GM18861 (cell line): ENCODE data around the gene INPP5J.

Source experiments
- ATAC-seq: cut with Tn5 transposase; IDR thresholded peaks from one replicate; pipeline ENCODE4 v1.9.1; 2021; ENCODE audit not compliant: unreplicated experiment

The INPP5J gene

DNA sequence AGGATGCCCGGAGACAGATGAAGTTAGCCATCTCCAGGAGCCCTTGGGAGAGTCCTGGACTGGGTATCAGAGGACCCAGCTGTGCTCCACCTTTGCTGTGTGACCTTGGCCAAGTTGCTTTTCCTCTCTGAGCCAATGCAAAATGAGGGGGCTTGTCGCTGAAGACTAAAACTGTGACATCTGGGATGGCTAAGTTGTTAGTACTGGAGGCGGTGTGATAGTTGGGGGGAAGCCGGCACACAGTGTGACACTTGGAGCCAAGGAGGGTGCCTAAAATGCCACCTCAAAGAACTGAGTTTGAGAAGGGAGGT lies 481 bp downstream of the INPP5J start:
- ATAC-seq = no peak

DNA sequence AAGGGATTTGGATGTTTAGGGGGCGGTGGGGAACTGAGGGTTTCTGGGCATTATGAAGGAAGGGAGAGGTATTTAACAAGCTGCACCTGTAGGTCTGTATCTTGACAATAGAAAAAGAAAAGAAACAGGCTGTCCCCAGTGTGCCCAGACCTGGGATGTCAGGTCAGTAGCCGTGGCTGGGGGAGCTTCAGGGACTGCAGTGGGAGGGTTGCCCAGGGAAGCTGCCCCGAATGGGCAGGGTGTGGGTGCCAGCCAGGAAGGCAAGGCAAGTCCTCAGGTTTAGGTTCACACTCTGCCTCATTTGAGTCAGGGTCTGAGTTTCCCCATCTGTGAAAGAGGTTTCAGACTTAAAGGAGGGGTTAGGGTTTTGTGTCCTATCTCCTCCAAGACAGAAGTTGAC lies 1.5 kb downstream of the INPP5J start:
- no peak for ATAC-seq

- ATAC-seq = no peak
Observed at GRCh38 chr22:31124811-31125465, 2.2 kb downstream of the INPP5J start.

DNA sequence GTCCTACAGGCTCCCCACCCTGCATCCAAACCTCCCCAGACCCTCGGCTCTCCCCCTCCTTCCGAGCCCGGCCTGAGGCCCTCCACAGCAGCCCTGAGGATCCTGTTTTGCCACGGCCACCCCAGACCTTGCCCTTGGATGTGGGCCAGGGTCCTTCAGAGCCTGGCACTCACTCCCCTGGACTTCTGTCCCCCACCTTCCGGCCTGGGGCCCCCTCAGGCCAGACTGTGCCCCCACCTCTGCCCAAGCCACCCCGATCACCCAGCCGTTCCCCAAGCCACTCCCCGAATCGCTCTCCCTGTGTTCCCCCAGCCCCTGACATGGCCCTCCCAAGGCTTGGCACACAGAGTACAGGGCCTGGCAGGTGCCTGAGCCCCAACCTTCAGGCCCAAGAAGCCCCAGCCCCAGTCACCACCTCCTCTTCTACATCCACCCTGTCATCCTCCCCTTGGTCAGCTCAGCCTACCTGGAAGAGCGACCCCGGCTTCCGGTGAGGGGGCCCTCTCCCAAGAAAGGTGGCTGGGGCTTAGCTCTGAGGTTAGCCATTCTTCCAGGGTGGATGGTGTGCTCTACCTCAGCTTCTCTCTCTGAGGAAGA lies 2.9 kb downstream of the INPP5J start:
- ATAC-seq = no peak

- ATAC-seq = no peak
Observed at GRCh38 chr22:31126128-31126868, 3.5 kb downstream of the INPP5J start.

GRCh38 chr22:31126869-31127175 lies 4.1 kb downstream of the INPP5J start:
- ATAC-seq = no peak

- ATAC-seq = no peak
Observed at GRCh38 chr22:31127181-31127772, 4.5 kb downstream of the INPP5J start.

- ATAC-seq = no peak
Observed at GRCh38 chr22:31128156-31128555, 5.4 kb downstream of the INPP5J start.

- ATAC-seq = no peak
Observed at GRCh38 chr22:31130873-31131272, 8.1 kb downstream of the INPP5J start.

DNA sequence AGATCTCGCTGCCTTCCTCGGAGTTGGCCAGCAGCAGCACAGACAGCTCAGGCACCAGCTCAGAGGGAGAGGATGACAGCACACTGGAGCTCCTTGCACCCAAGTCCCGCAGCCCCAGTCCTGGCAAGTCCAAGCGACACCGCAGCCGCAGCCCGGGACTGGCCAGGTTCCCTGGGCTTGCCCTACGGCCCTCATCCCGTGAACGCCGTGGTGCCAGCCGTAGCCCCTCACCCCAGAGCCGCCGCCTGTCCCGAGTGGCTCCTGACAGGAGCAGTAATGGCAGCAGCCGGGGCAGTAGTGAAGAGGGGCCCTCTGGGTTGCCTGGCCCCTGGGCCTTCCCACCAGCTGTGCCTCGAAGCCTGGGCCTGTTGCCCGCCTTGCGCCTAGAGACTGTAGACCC lies 11.1 kb downstream of the INPP5J start:
- ATAC-seq = no peak

DNA sequence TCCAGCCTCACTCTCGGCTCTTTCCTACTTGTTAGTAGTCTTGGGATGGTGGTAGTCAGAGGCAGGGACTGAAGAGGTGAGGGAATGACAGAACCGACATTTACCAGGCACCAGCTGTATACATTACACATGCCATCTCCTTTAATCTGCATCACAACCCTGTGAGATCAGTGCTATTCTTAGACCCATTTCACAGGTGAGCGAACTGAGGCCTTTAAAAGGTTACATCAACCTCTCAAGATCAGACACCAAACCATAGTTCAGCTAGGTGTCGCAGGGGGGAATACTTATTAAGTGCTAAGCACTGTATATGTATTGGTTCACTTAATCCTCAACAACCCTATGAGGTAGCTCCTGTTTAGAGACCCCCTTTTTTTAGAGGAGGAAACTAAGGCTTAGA lies 11.9 kb downstream of the INPP5J start:
- ATAC-seq = no peak

- ATAC-seq = no peak
Observed at GRCh38 chr22:31135706-31136105, 12.9 kb downstream of the INPP5J start.

DNA sequence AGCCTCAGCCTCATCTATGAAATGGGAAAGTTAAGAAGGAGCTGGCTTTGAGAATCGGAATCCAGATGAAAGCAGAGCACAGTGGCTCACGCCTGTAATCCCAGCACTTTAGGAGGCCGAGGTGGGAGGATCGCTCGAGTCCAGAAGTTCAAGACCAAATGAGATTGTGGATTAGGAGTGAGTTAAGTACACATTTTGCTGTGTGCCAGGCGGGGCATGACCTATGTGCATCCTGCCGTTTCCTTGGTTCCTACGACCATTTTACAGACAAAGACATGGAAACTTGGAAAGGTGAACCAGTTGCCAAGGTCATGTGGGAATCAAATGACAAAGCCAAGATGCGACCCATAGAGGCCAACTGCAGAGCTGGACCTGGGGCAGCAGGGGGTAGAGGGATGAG lies 13.4 kb downstream of the INPP5J start:
- ATAC-seq = no peak

DNA sequence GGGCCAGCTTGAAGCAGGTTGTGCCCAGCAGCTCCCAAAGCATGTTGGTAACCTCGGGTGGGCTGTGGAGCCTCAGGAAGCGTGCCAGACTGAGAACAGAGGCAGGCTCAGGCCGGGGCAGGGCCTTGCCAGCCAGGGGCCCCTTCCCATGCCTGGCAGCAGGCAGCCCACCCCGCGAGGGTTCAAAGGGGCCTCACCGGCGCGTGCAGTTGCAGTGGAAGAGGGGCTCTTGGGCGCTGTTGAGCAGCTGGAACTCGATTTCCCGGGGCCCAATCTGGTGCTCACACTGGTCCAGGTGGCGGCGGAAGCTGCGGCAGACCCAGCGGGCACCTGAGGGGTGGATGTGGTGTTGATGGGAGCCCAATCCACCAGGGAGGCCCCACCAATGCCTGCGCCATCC lies 13.9 kb downstream of the INPP5J start:
- ATAC-seq = no peak

GRCh38 chr22:31137721-31138120 lies 15.0 kb downstream of the INPP5J start:
- ATAC-seq = no peak

DNA sequence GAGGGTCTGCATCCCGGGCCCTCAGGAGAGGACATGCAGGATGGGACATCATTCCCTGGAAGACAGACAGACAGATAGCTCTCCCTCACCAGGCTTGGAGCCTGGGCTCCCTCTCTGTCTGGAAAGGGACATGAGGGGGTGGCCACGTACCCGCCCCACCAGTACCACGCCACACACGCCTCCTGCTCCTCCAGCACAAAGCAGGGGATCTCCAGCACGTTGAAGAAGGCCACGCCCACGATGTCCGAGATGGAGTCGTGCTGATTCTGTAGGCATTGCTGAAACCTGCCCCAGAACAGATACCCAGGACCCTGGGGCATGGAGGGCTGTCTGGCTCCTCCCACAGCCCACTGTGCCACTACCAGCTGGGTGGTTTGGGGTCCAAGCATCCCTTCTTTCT lies 15.4 kb downstream of the INPP5J start:
- no peak for ATAC-seq

- ATAC-seq = no peak
Observed at GRCh38 chr22:31139066-31139465, 16.3 kb downstream of the INPP5J start.

DNA sequence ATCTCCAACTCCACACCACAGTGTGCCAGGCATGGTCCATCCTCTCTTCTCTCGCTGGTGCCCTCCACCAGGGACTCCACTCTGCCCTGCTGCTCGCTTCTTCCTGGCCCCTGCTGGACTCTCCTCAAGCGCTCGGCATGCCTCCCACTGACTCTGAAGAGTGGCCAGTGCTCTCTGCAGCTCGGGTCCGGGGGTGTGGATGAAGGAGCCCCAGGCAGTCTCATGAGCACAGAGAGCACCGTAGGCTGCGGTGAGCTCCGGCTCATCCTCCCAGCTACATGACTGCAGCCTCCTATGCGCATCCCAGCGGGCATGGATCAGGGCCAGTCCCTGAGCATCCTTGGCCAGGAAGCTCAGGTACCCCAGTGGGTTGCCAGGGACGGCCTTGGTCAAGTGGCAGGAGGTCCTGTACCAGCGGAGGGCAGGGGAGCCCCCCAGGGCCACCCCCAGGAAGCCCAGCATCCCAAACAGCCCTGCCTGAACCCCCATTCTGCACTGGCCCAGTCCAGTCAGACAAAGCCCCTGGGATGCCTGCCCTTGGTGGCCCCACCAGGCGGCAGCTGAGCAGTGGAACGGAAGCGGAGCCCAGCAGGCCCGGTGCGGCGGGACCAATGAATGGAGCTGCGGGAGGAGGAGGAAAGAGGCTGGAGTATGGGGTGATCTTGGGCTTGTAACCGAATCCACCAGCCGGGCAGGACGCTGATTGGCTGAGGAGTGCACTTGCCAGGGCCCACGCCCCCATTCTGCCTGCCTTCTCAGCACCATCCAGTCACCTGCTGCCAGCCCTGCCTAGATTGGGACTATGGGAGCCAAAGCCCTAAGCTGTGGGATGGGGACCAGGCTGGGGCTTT lies 17.3 kb downstream of the INPP5J start, which contains the start of gene PLA2G3:
Gene PLA2G3, minus strand, starts transcription at position 643 of the 851 bp plus-strand sequence. Its CDS starts 154 bp downstream, at position 489.
- no peak for ATAC-seq

- ATAC-seq = no peak
Observed at GRCh38 chr22:31140746-31141145, 18.0 kb downstream of the INPP5J start.

- no peak for ATAC-seq
Observed at GRCh38 chr22:31141551-31141950, 18.8 kb downstream of the INPP5J start.

- no peak for ATAC-seq
Observed at GRCh38 chr22:31142285-31142684, 19.5 kb downstream of the INPP5J start.
